ENCODE data around the gene PDCD1. TPM values are rescaled to one million over a fixed set of nuclear protein-coding genes. Genes with fewer than 3 reads are reported as not detected.

The PDCD1 gene
- total and polyA plus RNA-seq, 2 of the 8 experiments (the other 6 are each of a cell fraction or from before 2014, with no cell fraction given), result 0.48 to 1.1 TPM

DNA sequence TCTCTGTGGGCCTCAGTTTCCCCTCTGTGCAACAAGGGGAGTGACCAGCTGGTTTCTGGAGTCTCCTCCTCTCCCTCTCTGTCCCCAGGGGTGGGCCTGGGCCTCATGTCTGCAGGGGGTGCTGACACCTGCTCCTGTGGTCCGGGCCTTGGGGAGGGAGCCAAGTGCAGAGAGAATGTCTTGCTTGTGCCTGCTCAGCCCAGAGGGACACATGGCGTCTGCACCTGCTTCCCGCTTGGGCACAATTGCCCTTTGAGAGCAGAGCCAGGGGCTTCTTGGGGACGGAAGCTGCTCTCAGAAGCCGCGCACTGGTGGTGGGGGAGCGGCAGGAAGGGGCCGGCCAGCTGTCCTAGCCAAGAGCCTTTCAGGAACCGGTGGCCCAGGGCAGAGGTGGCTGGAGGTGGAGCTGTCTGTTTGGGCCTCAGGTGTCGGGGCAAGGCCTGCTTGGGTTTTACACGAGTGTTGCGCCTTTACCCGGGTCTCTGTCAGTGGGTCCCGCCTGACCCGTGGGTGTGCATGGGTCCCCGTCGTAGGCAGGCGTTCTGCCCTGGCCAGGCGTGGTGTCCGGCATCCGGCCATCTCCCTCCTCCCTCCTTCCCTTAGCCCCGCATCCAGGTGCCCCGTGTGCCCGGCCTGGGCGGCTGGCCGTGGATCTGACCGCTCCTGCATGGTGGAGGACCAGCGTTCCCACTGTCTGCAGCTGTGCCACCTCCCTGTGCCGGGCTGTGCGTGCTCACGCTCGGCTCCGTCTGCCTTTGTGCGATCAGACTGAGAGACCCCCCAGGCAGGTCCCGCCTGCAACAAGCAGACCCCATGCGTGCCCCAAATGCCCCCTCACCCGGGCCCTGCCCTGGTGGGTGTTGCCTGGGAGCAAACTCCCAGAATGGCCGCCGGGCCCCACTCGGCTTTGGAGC, 45.7 kb downstream of the PDCD1 start:
- no peak overlapping the region for H4K5ac ChIP-seq (ENCODE audit: insufficient read length, low read depth, low read length)

More for the DNA sequence above, 45.7 kb downstream of the PDCD1 start:
- Histone ChIP-seq H3K4me1 (replicated peaks in 1 of 4; ENCODE audit: control insufficient read depth in 3 of 4, insufficient read depth in 4 of 4, low read length in 3 of 4) (peaks cover 0 to 9% (median 4%) of the 10 kb centered on the region in 4 experiments; a peak in 5 of 7 replicates), H3K14ac (ENCODE audit: insufficient read length) (no peak overlapping the region), H2BK5ac (ENCODE audit: low read depth, low read length) (no peak overlapping the region), H2AK5ac (ENCODE audit: low read depth, low read length) (no peak overlapping the region), H3K27me3 (replicated peaks in 1 of 4; ENCODE audit: control insufficient read depth in 3 of 4, extremely low read depth in 1 of 4, insufficient read depth in 3 of 4, low read length in 3 of 4) (no peaks in the 10 kb centered on the region; a peak in 3 of 7 replicates), H2AFZ (ENCODE audit: low read length) (no peak overlapping the region), H3K18ac (ENCODE audit: extremely low read depth, low read length) (no peak overlapping the region), H3K79me2 (ENCODE audit: control insufficient read depth in 1 of 2, insufficient read depth in 2 of 2, low read length in 2 of 2) (no peaks in the 10 kb centered on the region), H3K23me2 (ENCODE audit: low read depth, low read length) (no peaks in the 10 kb centered on the region), H2BK20ac (ENCODE audit: low read length) (no peak overlapping the region), H3K56ac (replicated peaks; ENCODE audit: insufficient read length, low read depth, low read length) (no peak overlapping the region), H3K4me3 (ENCODE audit: extremely low read depth in 1 of 4, insufficient read depth in 2 of 4, low read depth in 3 of 4, low read length in 4 of 4) (no peak overlapping the region), H4K8ac (ENCODE audit: extremely low read depth, insufficient read depth, low read length) (no peak overlapping the region), H3K4ac (replicated peaks; ENCODE audit: insufficient read length, low read depth, low read length) (no peak overlapping the region), H2BK12ac (ENCODE audit: low read depth, low read length) (peak overlapping the region; percentile 12; the same call in 1 of the 2 replicates), H3K27ac (ENCODE audit: low read depth, low read length) (no peak overlapping the region), H3K4me2 (ENCODE audit: insufficient read depth in 1 of 2, low read depth in 2 of 2, low read length in 2 of 2) (no peak overlapping the region), H2BK120ac (replicated peaks; ENCODE audit: low read depth, low read length) (no peak overlapping the region), H2BK15ac (ENCODE audit: low read length) (peak overlapping the region; percentile 46; the same call in 1 of the 2 replicates), H3K9ac (replicated peaks in 1 of 4; ENCODE audit: extremely low read depth in 1 of 4, low read depth in 3 of 4, low read length in 3 of 4) (no peak overlapping the region; a peak in 1 of 7 replicates), H4K91ac (replicated peaks; ENCODE audit: insufficient read length, low read length) (no peak overlapping the region), H3K9me3 (ENCODE audit: insufficient read depth in 2 of 2, low read depth in 1 of 2, low read length in 1 of 2) (no peaks in the 10 kb centered on the region), H3K23ac (ENCODE audit: insufficient read length) (no peak overlapping the region), H3K36me3 (ENCODE audit: control insufficient read depth in 2 of 4, insufficient read depth in 4 of 4, low read length in 3 of 4) (no peaks in the 10 kb centered on the region), H3K79me1 (ENCODE audit: low read depth, low read length) (no peaks in the 10 kb centered on the region), H4K20me1 (replicated peaks in 1 of 2; ENCODE audit: control insufficient read depth in 1 of 2, insufficient read depth in 2 of 2, low read length in 2 of 2) (no peaks in the 10 kb centered on the region)
- WGBS, 2 experiments (ENCODE audit: extremely low coverage in 1 of 2, insufficient coverage in 1 of 2, insufficient read length in 1 of 2, insufficient replicate concordance in 2 of 2, low coverage in 1 of 2, low lambda C conversion rate in 2 of 2, missing lambda C conversion rate in 1 of 2), result 83% methylated on average over 40 of the region's 40 CpGs; no CpG with 5 or more reads in 1 of the 2 experiments
- no peak for DNase-seq (ENCODE audit: low read depth in 1 of 2, low spot score in 2 of 2)
- POLR2A ChIA-PET (ENCODE audit: partially characterized antibody), result interaction anchor here (1.2 kb wide), 1 partner anchor 8 kb away, joined by 3 read pairs; no protein-coding TSS in a partner anchor
- CTCF ChIA-PET (ENCODE audit: partially characterized antibody), result interaction anchor here (0.6 to 1.8 kb wide), 3 partner anchors 14 to 65 kb away, joined by 3 to 6 read pairs (median 3); no protein-coding TSS in a partner anchor
- TF ChIP-seq SP1 (IDR thresholded peaks at IDR 0.05; ENCODE audit: low read depth, low read length) (no peak), CHD1 (IDR thresholded peaks at IDR 0.05; ENCODE audit: low read depth, low read length) (no peak), ASH2L (IDR thresholded peaks at IDR 0.05; ENCODE audit: low read length) (no peak), CREB1 (IDR thresholded peaks at IDR 0.05) (no peak)
- TF ChIP-seq, protein P1, sequence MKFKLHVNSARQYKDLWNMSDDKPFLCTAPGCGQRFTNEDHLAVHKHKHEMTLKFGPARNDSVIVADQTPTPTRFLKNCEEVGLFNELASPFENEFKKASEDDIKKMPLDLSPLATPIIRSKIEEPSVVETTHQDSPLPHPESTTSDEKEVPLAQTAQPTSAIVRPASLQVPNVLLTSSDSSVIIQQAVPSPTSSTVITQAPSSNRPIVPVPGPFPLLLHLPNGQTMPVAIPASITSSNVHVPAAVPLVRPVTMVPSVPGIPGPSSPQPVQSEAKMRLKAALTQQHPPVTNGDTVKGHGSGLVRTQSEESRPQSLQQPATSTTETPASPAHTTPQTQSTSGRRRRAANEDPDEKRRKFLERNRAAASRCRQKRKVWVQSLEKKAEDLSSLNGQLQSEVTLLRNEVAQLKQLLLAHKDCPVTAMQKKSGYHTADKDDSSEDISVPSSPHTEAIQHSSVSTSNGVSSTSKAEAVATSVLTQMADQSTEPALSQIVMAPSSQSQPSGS (IDR thresholded peaks at IDR 0.05; ENCODE audit: low read length), result no peak
- no peak for FAIRE-seq

All from H1 (cell line).